ENCODE results near the gene PPP6R3.

The PPP6R3 gene

GRCh38 chr11:68497761-68498160 lies 37.2 kb downstream of the PPP6R3 start:
- DNase-seq (ENCODE audit: low spot score) = no peak

- DNase-seq (ENCODE audit: low spot score) = no peak
These were observed 37.8 kb downstream of the PPP6R3 start for GRCh38 chr11:68498321-68498720.

- no peak for DNase-seq (ENCODE audit: low spot score)
These were observed 38.6 kb downstream of the PPP6R3 start for GRCh38 chr11:68498903-68499883.

- no peak for DNase-seq (ENCODE audit: low spot score)
These were observed 39.7 kb downstream of the PPP6R3 start for GRCh38 chr11:68500206-68500605.

GRCh38 chr11:68501813-68502212 lies 41.3 kb downstream of the PPP6R3 start:
- no peak for DNase-seq (ENCODE audit: low spot score)

GRCh38 chr11:68503251-68503687 lies 42.7 kb downstream of the PPP6R3 start:
- DNase-seq (ENCODE audit: low spot score) = no peak

- no peak for DNase-seq (ENCODE audit: low spot score)
These were observed 43.2 kb downstream of the PPP6R3 start for GRCh38 chr11:68503792-68504191.

GRCh38 chr11:68504432-68505066 lies 44.0 kb downstream of the PPP6R3 start:
- DNase-seq (ENCODE audit: low spot score) = no peak

GRCh38 chr11:68505596-68505995 lies 45.0 kb downstream of the PPP6R3 start:
- no peak for DNase-seq (ENCODE audit: low spot score)

GRCh38 chr11:68506908-68507307 lies 46.4 kb downstream of the PPP6R3 start:
- DNase-seq (ENCODE audit: low spot score) = peak; percentile 52

- no peak for DNase-seq (ENCODE audit: low spot score)
These were observed 47.9 kb downstream of the PPP6R3 start for GRCh38 chr11:68508425-68508824.

- DNase-seq (ENCODE audit: low spot score) = no peak
These were observed 48.5 kb downstream of the PPP6R3 start for GRCh38 chr11:68509066-68509465.

- no peak for DNase-seq (ENCODE audit: low spot score)
These were observed 53.5 kb downstream of the PPP6R3 start for GRCh38 chr11:68513930-68514487.

GRCh38 chr11:68517121-68517741 lies 56.7 kb downstream of the PPP6R3 start:
- no peak for DNase-seq (ENCODE audit: low spot score)

- DNase-seq (ENCODE audit: low spot score) = no peak
These were observed 57.6 kb downstream of the PPP6R3 start for GRCh38 chr11:68518191-68518590.

- no peak for DNase-seq (ENCODE audit: low spot score)
These were observed 61.6 kb downstream of the PPP6R3 start for GRCh38 chr11:68521969-68522652.

- DNase-seq (ENCODE audit: low spot score) = no peak
These were observed 62.5 kb downstream of the PPP6R3 start for GRCh38 chr11:68523033-68523432.

- no peak for DNase-seq (ENCODE audit: low spot score)
These were observed 63.2 kb downstream of the PPP6R3 start for GRCh38 chr11:68523743-68524142.

GRCh38 chr11:68524213-68524612 lies 63.7 kb downstream of the PPP6R3 start:
- DNase-seq (ENCODE audit: low spot score) = no peak

- no peak for DNase-seq (ENCODE audit: low spot score)
These were observed 64.1 kb downstream of the PPP6R3 start for GRCh38 chr11:68524681-68525080.

GRCh38 chr11:68525336-68525735 lies 64.8 kb downstream of the PPP6R3 start:
- no peak for DNase-seq (ENCODE audit: low spot score)

- no peak for DNase-seq (ENCODE audit: low spot score)
These were observed 65.4 kb downstream of the PPP6R3 start for GRCh38 chr11:68525930-68526329.
